HCT116 (cell line): ENCODE data around the gene LMX1A. TPM values are rescaled to one million over a fixed set of nuclear protein-coding genes. Genes with fewer than 3 reads are reported as not detected.

Source experiments
- ATAC-seq: fragments of 200-7000 bp; cut with Tn5 transposase; 2 replicates; pipeline ENCODE4 v1.9.1; 2020; ENCODE audit warnings: mild to moderate bottlenecking, moderate library complexity
- BruUV-seq: library from RNA; stranded (reverse); fragments of 400-500 nt; replicated peaks from 2 replicates; lab custom pipeline; 2021; lab: Mats Ljungman, UMichigan
- CTCF ChIA-PET: fragments of 300-600 bp; sonication (Branson Sonifier 250); formaldehyde crosslinking; loops from one replicate; lab custom pipeline; 2021; ENCODE audit warnings: antibody characterized with exemption; lab: Charles Lee
- POLR2A ChIA-PET: fragments of 300-600, 350-600 bp; sonication (Branson Sonifier 250); formaldehyde crosslinking; loops from one replicate; lab custom pipeline; 2021; ENCODE audit warnings: antibody characterized with exemption; lab: Charles Lee
- RAD21 ChIA-PET, 2 experiments: fragments of 300-600 bp; sonication (Branson Sonifier 250); formaldehyde crosslinking; loops; one replicate each; lab custom pipeline; 2023; ENCODE audit warnings: low total read pairs in 2 of 2; ENCODE audit not compliant: uncharacterized antibody in 2 of 2, unreplicated experiment in 2 of 2, low non-redundant PET in 1 of 2; lab: Charles Lee
- DNase-seq: peaks from one replicate; pipeline ENCODE4 v3.0.0-alpha.2; 2010; ENCODE audit warnings: low read depth, low spot score
- H2AFZ ChIP-seq: fragments of 200-600 bp; shearing (Covaris generic), sonication (generic); 2 replicates; pipeline ENCODE4 v1.6.1; 2017; ENCODE audit warnings: low read depth, mixed run types, mixed read lengths, antibody characterized with exemption, low read length; ENCODE audit not compliant: poor library complexity, severe bottlenecking
- H3K27ac ChIP-seq: 2 replicates; pipeline ENCODE4 v1.5.1; 2012; ENCODE audit warnings: low read depth, low read length
- H3K27me3 ChIP-seq: fragments of 200-600 bp; sonication (generic); 2 replicates; pipeline ENCODE4 v1.6.1; 2016; ENCODE audit warnings: mixed run types, low read length, mixed read lengths; ENCODE audit not compliant: insufficient read depth
- H3K36me3 ChIP-seq, 2 experiments: fragments of 200-500 bp in 1 of 2; fragments of 200-600 bp in 1 of 2; sonication (Bioruptor generic) in 1 of 2; sonication (generic) in 1 of 2; 2 replicates each; pipeline versions ENCODE4 v1.5.1 to v1.6.1; 2014 to 2016; ENCODE audit warnings: low read length in 2 of 2, inconsistent platforms in 1 of 2, mixed read lengths in 1 of 2, mixed run types in 1 of 2; ENCODE audit not compliant: insufficient read depth in 2 of 2, control insufficient read depth in 1 of 2
- H3K4me1 ChIP-seq, 2 experiments: fragments of 200-600 bp in 1 of 2; sonication (generic) in 1 of 2; 2 replicates each; pipeline versions ENCODE4 v1.5.1 to v1.6.1; 2012 to 2017; ENCODE audit warnings: low read length in 2 of 2, inconsistent platforms in 1 of 2, mild to moderate bottlenecking in 1 of 2, mixed read lengths in 1 of 2, mixed run types in 1 of 2, moderate library complexity in 1 of 2; ENCODE audit not compliant: insufficient read depth in 2 of 2, control insufficient read depth in 1 of 2
- H3K4me2 ChIP-seq: fragments of 200-600 bp; sonication (generic); 2 replicates; pipeline ENCODE4 v1.6.1; 2017; ENCODE audit warnings: mixed run types, low read length, mixed read lengths
- H3K4me3 ChIP-seq, 2 experiments: fragments of 200-600 bp in 1 of 2; sonication (generic) in 1 of 2; replicated peaks in 1 of 2; 2 replicates each; pipeline ENCODE4 v1.5.1; 2011 to 2016; ENCODE audit warnings: low read length in 2 of 2, control low read depth in 1 of 2, low read depth in 1 of 2, mild to moderate bottlenecking in 1 of 2, mixed read lengths in 1 of 2, mixed run types in 1 of 2
- H3K79me2 ChIP-seq: fragments of 200-600 bp; sonication (generic); 2 replicates; pipeline ENCODE4 v1.6.1; 2017; ENCODE audit warnings: mild to moderate bottlenecking, mixed run types, low read length, moderate library complexity, mixed read lengths; ENCODE audit not compliant: insufficient read depth
- H3K9ac ChIP-seq: fragments of 200-600 bp; sonication (generic); 2 replicates; pipeline ENCODE4 v1.6.1; 2016; ENCODE audit warnings: low read length, mixed read lengths
- H3K9me2 ChIP-seq: fragments of 200-600 bp; sonication (generic), shearing (Covaris generic); 2 replicates; pipeline ENCODE4 v1.6.1; 2017; ENCODE audit warnings: mixed run types, mild to moderate bottlenecking, moderate library complexity; ENCODE audit not compliant: insufficient read depth
- H3K9me3 ChIP-seq, 2 experiments: fragments of 200-500 bp in 1 of 2; fragments of 200-600 bp in 1 of 2; sonication (Bioruptor generic) in 1 of 2; sonication (generic) in 1 of 2; 2 replicates each; pipeline ENCODE4 v1.6.1; 2014 to 2017; ENCODE audit warnings: low read length in 2 of 2, mixed read lengths in 2 of 2, inconsistent platforms in 1 of 2, low read depth in 1 of 2, mild to moderate bottlenecking in 1 of 2, mixed run types in 1 of 2, moderate library complexity in 1 of 2; ENCODE audit not compliant: control insufficient read depth in 1 of 2, insufficient read depth in 1 of 2
- H4K20me1 ChIP-seq: fragments of 200-600 bp; sonication (generic), shearing (Covaris generic); 2 replicates; pipeline ENCODE4 v1.6.1; 2017; ENCODE audit warnings: mixed run types, mild to moderate bottlenecking, moderate library complexity; ENCODE audit not compliant: insufficient read depth
- CBX3 ChIP-seq: IDR thresholded peaks from 2 replicates; pipeline ENCODE4 v1.6.1; 2012; ENCODE audit warnings: low read depth
- CEBPB ChIP-seq: IDR thresholded peaks from 2 replicates; pipeline ENCODE4 v1.6.1; 2012; ENCODE audit warnings: low read depth
- EGR1 ChIP-seq: IDR thresholded peaks from 2 replicates; pipeline ENCODE4 v1.6.1; 2012; ENCODE audit warnings: low read depth
- ELF1 ChIP-seq: IDR thresholded peaks from 2 replicates; pipeline ENCODE4 v1.6.1; 2012; ENCODE audit warnings: low read depth, borderline replicate concordance
- EZH2 ChIP-seq: fragments of 200-600 bp; sonication (generic); IDR thresholded peaks from 2 replicates; pipeline ENCODE4 v1.6.1; 2017; ENCODE audit warnings: antibody characterized with exemption, mixed run types
- JUND ChIP-seq: IDR thresholded peaks from 2 replicates; pipeline ENCODE4 v1.6.1; 2012
- POLR2A ChIP-seq: IDR thresholded peaks from 2 replicates; pipeline ENCODE4 v1.7.0; 2011; ENCODE audit warnings: borderline replicate concordance; ENCODE audit not compliant: insufficient read depth, insufficient read length; ENCODE audit errors: extremely low read depth
- RAD21 ChIP-seq: IDR thresholded peaks from 2 replicates; pipeline ENCODE4 v1.6.1; 2012; ENCODE audit warnings: low read depth, mild to moderate bottlenecking
- SIN3A ChIP-seq: IDR thresholded peaks from 2 replicates; pipeline ENCODE4 v1.6.1; 2012; ENCODE audit warnings: low read depth
- SP1 ChIP-seq: IDR thresholded peaks from 2 replicates; pipeline ENCODE4 v1.6.1; 2012; ENCODE audit warnings: low read depth
- SRF ChIP-seq: IDR thresholded peaks from 2 replicates; pipeline ENCODE4 v1.6.1; 2012; ENCODE audit warnings: low read depth
- ZNF274 ChIP-seq: fragments of 200-500 bp; sonication (Bioruptor generic); IDR thresholded peaks from 2 replicates; pipeline ENCODE4 v1.6.1; 2014; ENCODE audit warnings: mild to moderate bottlenecking, low read depth, low read length, inconsistent platforms
- intact Hi-C: fragments of 100-400 bp; cut with micrococcal nuclease; formaldehyde crosslinking; loops from 2 replicates; pipeline ENCODE4 v1.10.0; 2022
- total RNA-seq: library from RNA; stranded (reverse); gene quantifications from one replicate; pipeline ENCODE4 v1.2.1, GENCODE V29; 2021; ENCODE audit not compliant: unreplicated experiment
- TF ChIP-seq, protein P1 (sequence below): IDR thresholded peaks from 2 replicates; pipeline ENCODE4 v1.6.1; 2011; ENCODE audit warnings: mild to moderate bottlenecking, low read length, moderate library complexity; ENCODE audit not compliant: insufficient replicate concordance; ENCODE audit errors: extremely low read depth
- TF ChIP-seq, protein P2 (sequence below), 3 experiments: fragments of 200-600 bp in 1 of 3; sonication (generic) in 1 of 3; IDR thresholded peaks in 2 of 3; conservative IDR thresholded peaks in 1 of 3; 2 replicates each; pipeline ENCODE4 v1.5.1; 2012 to 2017; ENCODE audit warnings: low read depth in 2 of 3, low read length in 2 of 3, antibody characterized with exemption in 1 of 3, borderline replicate concordance in 1 of 3, control low read depth in 1 of 3, mild to moderate bottlenecking in 1 of 3, mixed read lengths in 1 of 3, mixed run types in 1 of 3, moderate library complexity in 1 of 3; ENCODE audit not compliant: insufficient read depth in 1 of 3

The LMX1A gene
- total RNA-seq, 1 experiment from 2014 or later = not detected

DNA sequence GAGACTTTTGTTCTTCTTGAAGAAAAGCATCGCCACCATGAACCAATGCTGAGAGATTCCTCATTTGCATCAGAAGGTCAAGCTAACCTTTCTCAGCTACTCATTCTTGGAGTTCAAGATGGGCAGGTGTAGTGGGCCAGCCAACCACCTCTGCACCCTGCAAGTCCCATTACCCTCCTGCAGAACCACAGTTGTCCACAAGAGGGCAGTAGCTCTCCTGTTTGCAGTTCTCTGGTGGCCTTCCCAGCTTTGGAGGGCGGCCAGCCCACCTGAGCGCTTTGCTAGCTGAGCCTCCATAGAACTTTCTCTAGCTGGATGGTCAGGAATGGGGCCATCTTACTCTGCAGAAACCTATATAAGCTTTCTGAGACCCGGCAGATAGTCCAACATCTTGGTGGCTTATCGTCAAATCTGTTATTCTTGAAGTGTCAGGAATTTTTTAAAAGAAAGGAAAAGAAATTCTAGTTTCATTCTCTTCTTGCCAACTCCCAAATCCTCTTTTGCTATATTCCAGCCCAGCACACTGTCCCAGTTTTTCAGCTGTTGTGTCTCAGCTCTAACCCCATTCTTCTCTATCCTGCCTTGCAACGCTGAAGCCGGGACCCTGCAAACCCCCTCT, 11.0 kb upstream of the LMX1A start:
- intact Hi-C loops = loop anchor here (1.0 to 5.0 kb wide), 4 partner anchors 109 to 253 kb away; no protein-coding TSS in a partner anchor
- CTCF ChIA-PET = interaction anchor here (0.9 to 3.8 kb wide), 20 partner anchors 8 to 254 kb away, joined by 3 to 32 read pairs (median 4); no protein-coding TSS in a partner anchor

More for the DNA sequence above, 11.0 kb upstream of the LMX1A start:
- Histone ChIP-seq H3K9ac (no peak overlapping the region), H3K9me3 (no peaks in the 10 kb centered on the region), H3K27me3 (no peaks in the 10 kb centered on the region), H3K9me2 (no peaks in the 10 kb centered on the region), H3K36me3 (no peaks in the 10 kb centered on the region), H3K4me2 (no peak overlapping the region), H4K20me1 (no peaks in the 10 kb centered on the region), H3K4me1 (peaks cover 11 to 21% of the 10 kb centered on the region in 2 experiments; a peak in 3 of 4 replicates), H3K4me3 (no peak overlapping the region), H3K27ac (no peak overlapping the region), H2AFZ (no peak overlapping the region), H3K79me2 (no peaks in the 10 kb centered on the region)
- ATAC-seq (peak; percentile 72), DNase-seq (peak; percentile 79)
- ChIA-PET RAD21 (interaction anchor here in 1 of 2 experiments (1.0 to 1.5 kb wide), 2 partner anchors 110 to 238 kb away, joined by 4 to 6 read pairs; no protein-coding TSS in a partner anchor), POLR2A (interaction anchor here (1.0 kb wide), 1 partner anchor 238 kb away, joined by 3 read pairs; no protein-coding TSS in a partner anchor)
- no TSS peak for BruUV-seq
- no peak for TF ChIP-seq CBX3
- no peak for TF ChIP-seq EZH2
- TF ChIP-seq, protein P1, sequence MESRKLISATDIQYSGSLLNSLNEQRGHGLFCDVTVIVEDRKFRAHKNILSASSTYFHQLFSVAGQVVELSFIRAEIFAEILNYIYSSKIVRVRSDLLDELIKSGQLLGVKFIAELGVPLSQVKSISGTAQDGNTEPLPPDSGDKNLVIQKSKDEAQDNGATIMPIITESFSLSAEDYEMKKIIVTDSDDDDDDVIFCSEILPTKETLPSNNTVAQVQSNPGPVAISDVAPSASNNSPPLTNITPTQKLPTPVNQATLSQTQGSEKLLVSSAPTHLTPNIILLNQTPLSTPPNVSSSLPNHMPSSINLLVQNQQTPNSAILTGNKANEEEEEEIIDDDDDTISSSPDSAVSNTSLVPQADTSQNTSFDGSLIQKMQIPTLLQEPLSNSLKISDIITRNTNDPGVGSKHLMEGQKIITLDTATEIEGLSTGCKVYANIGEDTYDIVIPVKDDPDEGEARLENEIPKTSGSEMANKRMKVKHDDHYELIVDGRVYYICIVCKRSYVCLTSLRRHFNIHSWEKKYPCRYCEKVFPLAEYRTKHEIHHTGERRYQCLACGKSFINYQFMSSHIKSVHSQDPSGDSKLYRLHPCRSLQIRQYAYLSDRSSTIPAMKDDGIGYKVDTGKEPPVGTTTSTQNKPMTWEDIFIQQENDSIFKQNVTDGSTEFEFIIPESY = no peak
- TF ChIP-seq ELF1 = no peak
- TF ChIP-seq RAD21 = peak; percentile 53
- no peak for TF ChIP-seq SRF
- TF ChIP-seq EGR1 = no peak
- TF ChIP-seq SP1 = no peak
- TF ChIP-seq POLR2A = no peak
- no peak for TF ChIP-seq SIN3A
- TF ChIP-seq JUND = no peak
- TF ChIP-seq CEBPB = no peak
- TF ChIP-seq ZNF274 = no peak
- TF ChIP-seq, protein P2, sequence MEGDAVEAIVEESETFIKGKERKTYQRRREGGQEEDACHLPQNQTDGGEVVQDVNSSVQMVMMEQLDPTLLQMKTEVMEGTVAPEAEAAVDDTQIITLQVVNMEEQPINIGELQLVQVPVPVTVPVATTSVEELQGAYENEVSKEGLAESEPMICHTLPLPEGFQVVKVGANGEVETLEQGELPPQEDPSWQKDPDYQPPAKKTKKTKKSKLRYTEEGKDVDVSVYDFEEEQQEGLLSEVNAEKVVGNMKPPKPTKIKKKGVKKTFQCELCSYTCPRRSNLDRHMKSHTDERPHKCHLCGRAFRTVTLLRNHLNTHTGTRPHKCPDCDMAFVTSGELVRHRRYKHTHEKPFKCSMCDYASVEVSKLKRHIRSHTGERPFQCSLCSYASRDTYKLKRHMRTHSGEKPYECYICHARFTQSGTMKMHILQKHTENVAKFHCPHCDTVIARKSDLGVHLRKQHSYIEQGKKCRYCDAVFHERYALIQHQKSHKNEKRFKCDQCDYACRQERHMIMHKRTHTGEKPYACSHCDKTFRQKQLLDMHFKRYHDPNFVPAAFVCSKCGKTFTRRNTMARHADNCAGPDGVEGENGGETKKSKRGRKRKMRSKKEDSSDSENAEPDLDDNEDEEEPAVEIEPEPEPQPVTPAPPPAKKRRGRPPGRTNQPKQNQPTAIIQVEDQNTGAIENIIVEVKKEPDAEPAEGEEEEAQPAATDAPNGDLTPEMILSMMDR (IDR thresholded peaks at IDR 0.05 in 2 of 3, conservative IDR thresholded peaks at IDR 0.05 in 1 of 3; ENCODE audit: borderline replicate concordance in 1 of 3, insufficient read depth in 1 of 3, low read depth in 2 of 3, low read length in 2 of 3) = peak; percentile 62 to 97 (median 95); a peak in 5 of 6 replicates
